ENCODE results near the gene CAPN3. TPM values are rescaled to one million over a fixed set of nuclear protein-coding genes. Genes with fewer than 3 reads are reported as not detected.

CAPN3 gene
- total and polyA plus RNA-seq, 5 donors from 2014 or later = 0.21 to 15.6 TPM; not detected in 3

GRCh38 chr15:42378011-42378410, 18.7 kb downstream of the CAPN3 start:
- H3K36me3 Mint-ChIP-seq = peaks cover 4% of the 10 kb centered on the region
- H3K27me3 ChIP-seq (ENCODE audit: control insufficient read depth, insufficient read depth, low read length) = no peaks in the 10 kb centered on the region
- no peaks in the 10 kb centered on the region for H3K4me1 ChIP-seq (ENCODE audit: control insufficient read depth, insufficient read depth, low read length, poor library complexity, severe bottlenecking)
- no peak overlapping the region for H3K4me3 Mint-ChIP-seq
- no peaks in the 10 kb centered on the region for H3K36me3 ChIP-seq (ENCODE audit: control insufficient read depth, insufficient read depth, low read length)
- no peak overlapping the region for H3K4me3 ChIP-seq (ENCODE audit: low read depth, low read length)
- H3K4me1 Mint-ChIP-seq = no peaks in the 10 kb centered on the region
- H3K27ac Mint-ChIP-seq = no peak overlapping the region
- DNase-seq (no peak), ATAC-seq (ENCODE audit: low read depth in 2 of 2) (no peak)
- H3K9me3 Mint-ChIP-seq = peaks cover 0 to 13% (median 2%) of the 10 kb centered on the region in 7 donors
- no peaks in the 10 kb centered on the region for H3K9me3 ChIP-seq (ENCODE audit: control insufficient read depth in 2 of 2, low read length in 2 of 2)
- H3K27me3 Mint-ChIP-seq = no peaks in the 10 kb centered on the region
- H3K27ac ChIP-seq (ENCODE audit: insufficient read depth, low read length, poor library complexity, severe bottlenecking) = no peak overlapping the region

- no peak for DNase-seq
- no peaks in the 10 kb centered on the region for H3K27me3 Mint-ChIP-seq
- H3K36me3 Mint-ChIP-seq = peaks cover 16% of the 10 kb centered on the region
- H3K4me1 Mint-ChIP-seq = no peaks in the 10 kb centered on the region
- Histone ChIP-seq H3K36me3 (ENCODE audit: control insufficient read depth, insufficient read depth, low read length) (no peaks in the 10 kb centered on the region), H3K9me3 (ENCODE audit: control insufficient read depth in 2 of 2, low read length in 2 of 2) (no peaks in the 10 kb centered on the region), H3K4me1 (ENCODE audit: control insufficient read depth, insufficient read depth, low read length, poor library complexity, severe bottlenecking) (no peaks in the 10 kb centered on the region), H3K27ac (ENCODE audit: insufficient read depth, low read length, poor library complexity, severe bottlenecking) (no peak overlapping the region), H3K27me3 (ENCODE audit: control insufficient read depth, insufficient read depth, low read length) (no peaks in the 10 kb centered on the region), H3K4me3 (ENCODE audit: low read depth, low read length) (no peak overlapping the region)
- H3K27ac Mint-ChIP-seq = no peak overlapping the region
- H3K9me3 Mint-ChIP-seq = no peaks in the 10 kb centered on the region
- H3K4me3 Mint-ChIP-seq = no peak overlapping the region
- no peak for ATAC-seq (ENCODE audit: low read depth in 2 of 2)
Measured at GRCh38 chr15:42384597-42384996, 25.3 kb downstream of the CAPN3 start.

- Mint-ChIP-seq H3K9me3 (no peaks in the 10 kb centered on the region), H3K27ac (peak overlapping the region in 1 of 3 donors; percentile 23), H3K4me1 (no peaks in the 10 kb centered on the region), H3K4me3 (no peak overlapping the region), H3K36me3 (peaks cover 20% of the 10 kb centered on the region), H3K27me3 (no peaks in the 10 kb centered on the region)
- no peaks in the 10 kb centered on the region for H3K36me3 ChIP-seq (ENCODE audit: control insufficient read depth, insufficient read depth, low read length)
- H3K27me3 ChIP-seq (ENCODE audit: control insufficient read depth, insufficient read depth, low read length) = no peaks in the 10 kb centered on the region
- H3K9me3 ChIP-seq (ENCODE audit: control insufficient read depth in 2 of 2, low read length in 2 of 2) = no peaks in the 10 kb centered on the region
- DNase-seq (peak in 1 of 3 donors; percentile 60), ATAC-seq (ENCODE audit: low read depth in 2 of 2) (no peak)
- no peak overlapping the region for H3K4me3 ChIP-seq (ENCODE audit: low read depth, low read length)
- no peaks in the 10 kb centered on the region for H3K4me1 ChIP-seq (ENCODE audit: control insufficient read depth, insufficient read depth, low read length, poor library complexity, severe bottlenecking)
- H3K27ac ChIP-seq (ENCODE audit: insufficient read depth, low read length, poor library complexity, severe bottlenecking) = no peak overlapping the region
Measured at GRCh38 chr15:42385206-42385979, 26.1 kb downstream of the CAPN3 start.

GRCh38 chr15:42385980-42386700, 26.8 kb downstream of the CAPN3 start:
- no peaks in the 10 kb centered on the region for H3K4me1 Mint-ChIP-seq
- no peaks in the 10 kb centered on the region for H3K4me1 ChIP-seq (ENCODE audit: control insufficient read depth, insufficient read depth, low read length, poor library complexity, severe bottlenecking)

GRCh38 chr15:42387603-42388002, 28.3 kb downstream of the CAPN3 start:
- no peak for DNase-seq
- H3K27ac ChIP-seq (ENCODE audit: insufficient read depth, low read length, poor library complexity, severe bottlenecking) = no peak overlapping the region
- no peaks in the 10 kb centered on the region for H3K27me3 ChIP-seq (ENCODE audit: control insufficient read depth, insufficient read depth, low read length)
- H3K9me3 ChIP-seq (ENCODE audit: control insufficient read depth in 2 of 2, low read length in 2 of 2) = no peaks in the 10 kb centered on the region
- ATAC-seq (ENCODE audit: low read depth in 2 of 2) = no peak
- H3K4me3 ChIP-seq (ENCODE audit: low read depth, low read length) = no peak overlapping the region
- Mint-ChIP-seq H3K4me3 (no peak overlapping the region), H3K36me3 (peaks cover 20% of the 10 kb centered on the region), H3K4me1 (no peaks in the 10 kb centered on the region), H3K27me3 (no peaks in the 10 kb centered on the region), H3K27ac (no peak overlapping the region), H3K9me3 (no peaks in the 10 kb centered on the region)
- H3K4me1 ChIP-seq (ENCODE audit: control insufficient read depth, insufficient read depth, low read length, poor library complexity, severe bottlenecking) = no peaks in the 10 kb centered on the region
- no peaks in the 10 kb centered on the region for H3K36me3 ChIP-seq (ENCODE audit: control insufficient read depth, insufficient read depth, low read length)

More at GRCh38 chr15:42385980-42386700, 26.8 kb downstream of the CAPN3 start:
- ATAC-seq (ENCODE audit: low read depth in 2 of 2) (no peak), DNase-seq (no peak)
- Histone ChIP-seq H3K27me3 (ENCODE audit: control insufficient read depth, insufficient read depth, low read length) (no peaks in the 10 kb centered on the region), H3K36me3 (ENCODE audit: control insufficient read depth, insufficient read depth, low read length) (no peaks in the 10 kb centered on the region), H3K9me3 (ENCODE audit: control insufficient read depth in 2 of 2, low read length in 2 of 2) (no peaks in the 10 kb centered on the region), H3K4me3 (ENCODE audit: low read depth, low read length) (no peak overlapping the region), H3K27ac (ENCODE audit: insufficient read depth, low read length, poor library complexity, severe bottlenecking) (no peak overlapping the region)
- Mint-ChIP-seq H3K9me3 (no peaks in the 10 kb centered on the region), H3K4me3 (no peak overlapping the region), H3K27ac (no peak overlapping the region), H3K36me3 (peaks cover 20% of the 10 kb centered on the region), H3K27me3 (no peaks in the 10 kb centered on the region)

GRCh38 chr15:42392309-42393024, 33.2 kb downstream of the CAPN3 start:
- no peaks in the 10 kb centered on the region for H3K9me3 ChIP-seq (ENCODE audit: control insufficient read depth in 2 of 2, low read length in 2 of 2)
- no peaks in the 10 kb centered on the region for H3K27me3 ChIP-seq (ENCODE audit: control insufficient read depth, insufficient read depth, low read length)
- H3K27ac ChIP-seq (ENCODE audit: insufficient read depth, low read length, poor library complexity, severe bottlenecking) = no peak overlapping the region
- Mint-ChIP-seq H3K4me3 (no peak overlapping the region), H3K9me3 (no peaks in the 10 kb centered on the region), H3K36me3 (peaks cover 7% of the 10 kb centered on the region), H3K27me3 (no peaks in the 10 kb centered on the region), H3K4me1 (no peaks in the 10 kb centered on the region), H3K27ac (no peak overlapping the region)
- no peak for ATAC-seq (ENCODE audit: low read depth in 2 of 2)
- no peaks in the 10 kb centered on the region for H3K4me1 ChIP-seq (ENCODE audit: control insufficient read depth, insufficient read depth, low read length, poor library complexity, severe bottlenecking)
- no peak for DNase-seq
- H3K36me3 ChIP-seq (ENCODE audit: control insufficient read depth, insufficient read depth, low read length) = no peaks in the 10 kb centered on the region
- H3K4me3 ChIP-seq (ENCODE audit: low read depth, low read length) = no peak overlapping the region

GRCh38 chr15:42394106-42394505, 34.8 kb downstream of the CAPN3 start:
- no peaks in the 10 kb centered on the region for H3K36me3 ChIP-seq (ENCODE audit: control insufficient read depth, insufficient read depth, low read length)
- no peak overlapping the region for H3K4me3 ChIP-seq (ENCODE audit: low read depth, low read length)
- H3K27ac ChIP-seq (ENCODE audit: insufficient read depth, low read length, poor library complexity, severe bottlenecking) = no peak overlapping the region
- Mint-ChIP-seq H3K27ac (peak overlapping the region in 2 of 3 donors; percentile 52 to 62), H3K27me3 (no peaks in the 10 kb centered on the region), H3K4me1 (no peaks in the 10 kb centered on the region), H3K4me3 (no peak overlapping the region), H3K9me3 (no peaks in the 10 kb centered on the region), H3K36me3 (peaks cover 7% of the 10 kb centered on the region)
- H3K9me3 ChIP-seq (ENCODE audit: control insufficient read depth in 2 of 2, low read length in 2 of 2) = no peaks in the 10 kb centered on the region
- DNase-seq = no peak
- no peaks in the 10 kb centered on the region for H3K27me3 ChIP-seq (ENCODE audit: control insufficient read depth, insufficient read depth, low read length)
- ATAC-seq (ENCODE audit: low read depth in 2 of 2) = no peak
- no peaks in the 10 kb centered on the region for H3K4me1 ChIP-seq (ENCODE audit: control insufficient read depth, insufficient read depth, low read length, poor library complexity, severe bottlenecking)

Data from CD4-positive, CD25-positive, alpha-beta regulatory T cell (primary cell).